Neural cell (in vitro differentiated cells): ENCODE measurements around the gene SLC39A3. TPM values are rescaled to one million over a fixed set of nuclear protein-coding genes. Genes with fewer than 3 reads are reported as not detected.

Source experiments
- H2AFZ ChIP-seq: fragments of 200-600, 300-800 bp; sonication (generic), shearing (Covaris generic); 2 replicates; pipeline ENCODE4 v1.6.0; 2014; ENCODE audit warnings: low read depth, mild to moderate bottlenecking, antibody characterized with exemption, low read length, moderate library complexity
- H3F3A ChIP-seq: fragments of 200-600 bp; shearing (Covaris generic); 2 replicates; pipeline ENCODE4 v1.6.1; 2016; ENCODE audit warnings: mild to moderate bottlenecking, moderate library complexity, mixed read lengths, antibody characterized with exemption, low read length; ENCODE audit not compliant: insufficient read depth, poor library complexity, severe bottlenecking
- H3K27ac ChIP-seq: fragments of 200-600, 300-800 bp; sonication (generic), shearing (Covaris generic); 2 replicates; pipeline ENCODE4 v1.5.1; 2014; ENCODE audit warnings: mild to moderate bottlenecking, low read length, moderate library complexity
- H3K27me3 ChIP-seq: fragments of 300-800, 200-600 bp; sonication (generic), shearing (Covaris generic); 2 replicates; pipeline ENCODE4 v1.6.0; 2014; ENCODE audit warnings: mild to moderate bottlenecking, low read depth, low read length, moderate library complexity; ENCODE audit not compliant: insufficient read depth
- H3K36me3 ChIP-seq: fragments of 300-800, 200-600 bp; sonication (generic), shearing (Covaris generic); 2 replicates; pipeline ENCODE4 v1.5.1; 2014; ENCODE audit warnings: mild to moderate bottlenecking, antibody characterized with exemption, low read length, moderate library complexity; ENCODE audit not compliant: insufficient read depth
- H3K4me2 ChIP-seq: fragments of 300-800, 200-600 bp; sonication (generic), shearing (Covaris generic); 2 replicates; pipeline ENCODE4 v1.6.0; 2014; ENCODE audit warnings: mild to moderate bottlenecking, low read length
- H3K4me3 ChIP-seq: fragments of 300-800, 200-600 bp; sonication (generic), shearing (Covaris generic); 2 replicates; pipeline ENCODE4 v1.5.1; 2014; ENCODE audit warnings: mild to moderate bottlenecking, low read length, moderate library complexity
- H3K79me2 ChIP-seq: fragments of 200-600 bp; shearing (Covaris generic); replicated peaks from 2 replicates; pipeline ENCODE4 v1.6.0; 2014; ENCODE audit warnings: mild to moderate bottlenecking, low read length, moderate library complexity; ENCODE audit not compliant: insufficient read depth
- H3K9ac ChIP-seq: fragments of 300-800, 200-600 bp; sonication (generic), shearing (Covaris generic); 2 replicates; pipeline ENCODE4 v1.6.1; 2016; ENCODE audit warnings: mild to moderate bottlenecking, low read length, mixed read lengths
- H3K9me2 ChIP-seq: fragments of 200-600 bp; shearing (Covaris generic); 2 replicates; pipeline ENCODE4 v1.6.1; 2016; ENCODE audit warnings: mild to moderate bottlenecking, low read length, mixed read lengths; ENCODE audit not compliant: insufficient read depth
- H3K9me3 ChIP-seq: fragments of 200-600, 300-800 bp; sonication (generic), shearing (Covaris generic); 2 replicates; pipeline ENCODE4 v1.6.1; 2016; ENCODE audit warnings: mild to moderate bottlenecking, mixed run types, low read length, moderate library complexity, mixed read lengths
- H4K20me1 ChIP-seq: fragments of 200-600 bp; shearing (Covaris generic); 2 replicates; pipeline ENCODE4 v1.6.1; 2016; ENCODE audit warnings: mild to moderate bottlenecking, mixed run types; ENCODE audit not compliant: insufficient read depth
- EP300 ChIP-seq: fragments of 450-650 bp; conservative IDR thresholded peaks from 2 replicates; pipeline ENCODE4 v1.6.1; 2014; ENCODE audit warnings: antibody characterized with exemption, mild to moderate bottlenecking, moderate library complexity; ENCODE audit not compliant: poor library complexity, severe bottlenecking
- EZH2 ChIP-seq: fragments of 200-600, 300-800 bp; shearing (Covaris generic), sonication (generic); IDR thresholded peaks from 2 replicates; pipeline ENCODE4 v1.6.1; 2014; ENCODE audit warnings: antibody characterized with exemption, low read length, borderline replicate concordance, mild to moderate bottlenecking; ENCODE audit not compliant: insufficient read depth, poor library complexity, severe bottlenecking
- MXI1 ChIP-seq: fragments of 450-650 bp; conservative IDR thresholded peaks from 2 replicates; pipeline ENCODE4 v1.6.1; 2014; ENCODE audit warnings: antibody characterized with exemption, mild to moderate bottlenecking; ENCODE audit not compliant: poor library complexity, severe bottlenecking
- POLR2AphosphoS5 ChIP-seq: IDR thresholded peaks from 2 replicates; pipeline ENCODE4 v1.6.1; 2012
- RAD21 ChIP-seq: fragments of 450-650 bp; conservative IDR thresholded peaks from 2 replicates; pipeline ENCODE4 v1.6.1; 2014; ENCODE audit warnings: antibody characterized with exemption, mild to moderate bottlenecking, moderate library complexity
- REST ChIP-seq: IDR thresholded peaks from 2 replicates; pipeline ENCODE4 v1.6.1; 2012; ENCODE audit warnings: borderline replicate concordance
- SMC3 ChIP-seq: fragments of 450-650 bp; conservative IDR thresholded peaks from 2 replicates; pipeline ENCODE4 v1.6.1; 2014; ENCODE audit warnings: antibody characterized with exemption, mild to moderate bottlenecking, moderate library complexity; ENCODE audit not compliant: poor library complexity
- TAF1 ChIP-seq: IDR thresholded peaks from 2 replicates; pipeline ENCODE4 v1.6.1; 2012; ENCODE audit warnings: low read depth
- polyA plus RNA-seq: library from polyadenylated mRNA; depleted of rRNA; stranded (reverse); fragments of >200 nt; gene quantifications from 2 replicates; pipeline ENCODE4 v1.2.3, GENCODE V29; 2014
- TF ChIP-seq, protein P1 (sequence below): fragments of 450-650 bp; IDR thresholded peaks from 2 replicates; pipeline ENCODE4 v1.5.1; 2014; ENCODE audit warnings: antibody characterized with exemption, mild to moderate bottlenecking, moderate library complexity; ENCODE audit not compliant: poor library complexity, severe bottlenecking

The SLC39A3 gene
- polyA plus RNA-seq, 1 donor from 2014 or later = 72.8 TPM

GRCh38 chr19:2774083-2774679 is 34.4 kb upstream of the SLC39A3 start:
- Histone ChIP-seq H3K27ac (no peak overlapping the region), H3K27me3 (no peaks in the 10 kb centered on the region), H3K36me3 (no peaks in the 10 kb centered on the region), H3K9me3 (no peaks in the 10 kb centered on the region), H3K4me2 (no peak overlapping the region), H3K79me2 (peaks cover 49% of the 10 kb centered on the region), H2AFZ (no peak overlapping the region), H3K9me2 (no peaks in the 10 kb centered on the region), H3F3A (no peaks in the 10 kb centered on the region), H3K9ac (no peak overlapping the region), H3K4me3 (no peak overlapping the region), H4K20me1 (no peaks in the 10 kb centered on the region)
- no peak for TF ChIP-seq TAF1
- TF ChIP-seq EP300 = no peak
- no peak for TF ChIP-seq POLR2AphosphoS5
- TF ChIP-seq EZH2 = no peak
- TF ChIP-seq, protein P1, sequence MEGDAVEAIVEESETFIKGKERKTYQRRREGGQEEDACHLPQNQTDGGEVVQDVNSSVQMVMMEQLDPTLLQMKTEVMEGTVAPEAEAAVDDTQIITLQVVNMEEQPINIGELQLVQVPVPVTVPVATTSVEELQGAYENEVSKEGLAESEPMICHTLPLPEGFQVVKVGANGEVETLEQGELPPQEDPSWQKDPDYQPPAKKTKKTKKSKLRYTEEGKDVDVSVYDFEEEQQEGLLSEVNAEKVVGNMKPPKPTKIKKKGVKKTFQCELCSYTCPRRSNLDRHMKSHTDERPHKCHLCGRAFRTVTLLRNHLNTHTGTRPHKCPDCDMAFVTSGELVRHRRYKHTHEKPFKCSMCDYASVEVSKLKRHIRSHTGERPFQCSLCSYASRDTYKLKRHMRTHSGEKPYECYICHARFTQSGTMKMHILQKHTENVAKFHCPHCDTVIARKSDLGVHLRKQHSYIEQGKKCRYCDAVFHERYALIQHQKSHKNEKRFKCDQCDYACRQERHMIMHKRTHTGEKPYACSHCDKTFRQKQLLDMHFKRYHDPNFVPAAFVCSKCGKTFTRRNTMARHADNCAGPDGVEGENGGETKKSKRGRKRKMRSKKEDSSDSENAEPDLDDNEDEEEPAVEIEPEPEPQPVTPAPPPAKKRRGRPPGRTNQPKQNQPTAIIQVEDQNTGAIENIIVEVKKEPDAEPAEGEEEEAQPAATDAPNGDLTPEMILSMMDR = no peak
- TF ChIP-seq MXI1 = no peak
- TF ChIP-seq SMC3 = no peak
- no peak for TF ChIP-seq RAD21
- no peak for TF ChIP-seq REST

- Histone ChIP-seq H3K79me2 (peaks cover 30% of the 10 kb centered on the region), H4K20me1 (no peaks in the 10 kb centered on the region), H3F3A (no peaks in the 10 kb centered on the region), H3K27ac (no peak overlapping the region), H3K4me2 (no peak overlapping the region), H3K9ac (no peak overlapping the region), H3K36me3 (no peaks in the 10 kb centered on the region), H3K4me3 (no peak overlapping the region), H3K9me3 (no peaks in the 10 kb centered on the region), H3K27me3 (no peaks in the 10 kb centered on the region), H3K9me2 (no peaks in the 10 kb centered on the region), H2AFZ (no peak overlapping the region)
- TF ChIP-seq MXI1 = no peak
- no peak for TF ChIP-seq REST
- TF ChIP-seq POLR2AphosphoS5 = no peak
- no peak for TF ChIP-seq EP300
- TF ChIP-seq EZH2 = no peak
- no peak for TF ChIP-seq TAF1
- TF ChIP-seq SMC3 = no peak
- no peak for TF ChIP-seq RAD21
- TF ChIP-seq, protein P1 = no peak
These were observed 32.2 kb upstream of the SLC39A3 start for GRCh38 chr19:2771786-2772674.
